ENCODE measurements around the gene RAB29.

The RAB29 gene

DNA sequence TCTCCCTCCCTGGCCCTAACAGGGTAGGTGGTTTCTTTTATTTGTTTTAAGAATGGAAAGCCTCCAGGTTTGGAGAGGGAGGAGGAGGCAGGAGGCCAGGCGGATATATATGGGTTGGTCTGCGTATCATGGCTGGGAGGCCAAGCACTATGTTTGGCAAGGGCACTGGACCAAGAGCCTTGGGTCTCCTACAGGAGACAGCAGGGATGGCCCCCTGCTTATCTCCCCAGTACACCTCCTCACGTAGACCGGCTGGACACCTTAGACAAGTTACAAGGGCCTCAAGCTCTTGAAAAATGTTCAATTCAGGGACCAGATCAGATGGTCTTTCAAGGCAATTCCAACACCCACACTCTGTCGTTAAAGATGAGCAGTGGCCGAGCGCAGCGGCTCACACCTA, 26.8 kb upstream of the RAB29 start:
- intact Hi-C loops (cut with DNase I; ENCODE audit: low total_unique reads), result no loop called here
- H3K4me1 ChIP-seq, result peaks cover 0 to 36% (median 24%) of the 10 kb centered on the region in 4 donors
- no peaks in the 10 kb centered on the region for H3K27me3 ChIP-seq
- no peak overlapping the region for H3K27ac ChIP-seq
- no peaks in the 10 kb centered on the region for H3K9me3 ChIP-seq
- DNase-seq, result no peak
- TF ChIP-seq, protein P1, sequence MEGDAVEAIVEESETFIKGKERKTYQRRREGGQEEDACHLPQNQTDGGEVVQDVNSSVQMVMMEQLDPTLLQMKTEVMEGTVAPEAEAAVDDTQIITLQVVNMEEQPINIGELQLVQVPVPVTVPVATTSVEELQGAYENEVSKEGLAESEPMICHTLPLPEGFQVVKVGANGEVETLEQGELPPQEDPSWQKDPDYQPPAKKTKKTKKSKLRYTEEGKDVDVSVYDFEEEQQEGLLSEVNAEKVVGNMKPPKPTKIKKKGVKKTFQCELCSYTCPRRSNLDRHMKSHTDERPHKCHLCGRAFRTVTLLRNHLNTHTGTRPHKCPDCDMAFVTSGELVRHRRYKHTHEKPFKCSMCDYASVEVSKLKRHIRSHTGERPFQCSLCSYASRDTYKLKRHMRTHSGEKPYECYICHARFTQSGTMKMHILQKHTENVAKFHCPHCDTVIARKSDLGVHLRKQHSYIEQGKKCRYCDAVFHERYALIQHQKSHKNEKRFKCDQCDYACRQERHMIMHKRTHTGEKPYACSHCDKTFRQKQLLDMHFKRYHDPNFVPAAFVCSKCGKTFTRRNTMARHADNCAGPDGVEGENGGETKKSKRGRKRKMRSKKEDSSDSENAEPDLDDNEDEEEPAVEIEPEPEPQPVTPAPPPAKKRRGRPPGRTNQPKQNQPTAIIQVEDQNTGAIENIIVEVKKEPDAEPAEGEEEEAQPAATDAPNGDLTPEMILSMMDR (IDR thresholded peaks at IDR 0.05), result no peak
- H3K4me3 ChIP-seq, result no peak overlapping the region
- H3K36me3 ChIP-seq, result peaks cover 30 to 46% (median 31%) of the 10 kb centered on the region in 3 donors

DNA sequence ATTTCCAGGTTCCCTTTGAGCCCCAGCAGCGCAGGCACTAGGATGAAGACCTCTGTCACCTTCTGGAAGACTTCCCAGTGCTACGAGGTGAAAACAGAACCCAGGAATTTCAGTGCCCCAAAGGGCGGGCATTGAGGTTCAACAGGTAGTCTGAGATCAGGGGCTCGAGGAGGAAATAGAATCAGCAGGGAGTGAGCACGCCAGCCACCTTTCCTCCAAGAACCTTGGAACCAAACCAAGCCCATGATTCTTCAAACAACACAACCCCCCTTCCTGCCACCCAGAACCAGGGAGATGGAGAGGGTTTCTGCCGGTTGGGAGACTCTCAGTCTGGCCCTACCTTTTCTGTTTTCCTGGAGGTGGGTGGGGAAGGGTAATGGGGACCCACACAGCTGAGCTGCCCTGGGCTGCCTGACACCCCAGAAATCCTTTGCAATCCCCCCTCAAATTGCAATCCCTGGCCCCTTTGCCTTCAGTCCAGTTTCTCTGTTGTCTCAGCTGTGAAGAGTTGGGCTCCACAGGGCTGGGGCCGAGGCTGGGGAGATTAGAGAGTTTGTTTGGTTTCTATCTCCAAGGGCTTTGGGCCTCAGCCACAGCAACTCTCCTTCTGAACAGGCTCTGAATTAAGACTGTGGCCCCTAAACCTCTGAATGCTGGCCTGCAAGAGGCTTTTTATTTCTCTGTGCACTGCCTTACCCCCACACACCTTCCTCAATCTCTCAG, 25.9 kb upstream of the RAB29 start:
- no peaks in the 10 kb centered on the region for H3K9me3 ChIP-seq
- peaks cover 35 to 55% (median 40%) of the 10 kb centered on the region in 3 donors for H3K36me3 ChIP-seq
- no peak for DNase-seq
- no peak overlapping the region for H3K27ac ChIP-seq
- TF ChIP-seq, protein P1 (IDR thresholded peaks at IDR 0.05), result no peak
- H3K4me3 ChIP-seq, result no peak overlapping the region
- intact Hi-C loops (cut with DNase I; ENCODE audit: low total_unique reads), result no loop called here
- no peaks in the 10 kb centered on the region for H3K27me3 ChIP-seq
- peaks cover 0 to 27% (median 18%) of the 10 kb centered on the region in 4 donors for H3K4me1 ChIP-seq

DNA sequence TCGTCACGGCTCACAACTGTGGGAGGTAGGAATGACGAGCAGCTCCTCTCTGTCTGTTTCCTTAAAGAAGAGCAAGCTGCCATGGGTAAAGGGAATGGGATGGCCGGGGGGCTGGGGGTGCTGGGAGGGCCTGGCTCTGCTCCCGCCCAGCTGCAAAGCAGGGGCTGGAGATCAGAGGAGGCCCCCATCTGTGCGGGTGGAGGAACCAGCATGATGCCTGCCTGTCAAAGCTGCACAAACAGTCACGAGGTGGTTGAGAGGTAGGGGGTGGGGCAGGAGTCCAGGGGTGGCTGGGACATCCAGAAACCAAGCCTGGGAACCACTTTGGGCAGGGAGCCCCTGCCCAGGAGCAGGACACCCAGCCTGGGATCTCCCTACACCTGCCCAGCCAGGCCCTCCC, 25.1 kb upstream of the RAB29 start:
- TF ChIP-seq, protein P1 (IDR thresholded peaks at IDR 0.05), result no peak
- no peak overlapping the region for H3K27ac ChIP-seq
- no peak for DNase-seq
- H3K27me3 ChIP-seq, result no peaks in the 10 kb centered on the region
- intact Hi-C loops (cut with DNase I; ENCODE audit: low total_unique reads), result no loop called here
- H3K36me3 ChIP-seq, result peaks cover 39 to 62% (median 48%) of the 10 kb centered on the region in 3 donors
- H3K4me3 ChIP-seq, result no peak overlapping the region
- H3K9me3 ChIP-seq, result no peaks in the 10 kb centered on the region
- H3K4me1 ChIP-seq, result peaks cover 0 to 20% (median 11%) of the 10 kb centered on the region in 4 donors

DNA sequence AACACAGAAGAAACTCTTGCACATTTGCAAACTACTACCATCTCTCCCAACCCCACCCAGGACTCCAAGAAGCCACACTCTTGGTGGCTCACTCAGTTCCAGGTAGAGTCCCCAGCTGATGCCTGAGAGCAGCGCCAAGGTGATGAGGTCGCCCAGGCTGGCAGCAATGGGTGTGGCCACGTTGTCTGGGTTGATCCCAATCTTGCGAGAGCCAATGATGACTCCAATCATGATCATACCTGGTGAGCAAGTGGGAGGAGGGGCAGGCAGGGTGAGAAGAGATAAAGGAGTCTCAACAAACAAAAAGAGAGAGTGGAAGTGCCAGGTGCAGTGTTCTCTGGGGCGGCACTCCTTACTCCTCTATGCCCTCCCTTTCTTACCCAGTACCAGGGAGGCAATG, 23.3 kb upstream of the RAB29 start:
- Histone ChIP-seq H3K4me1 (peaks cover 0 to 6% (median 0%) of the 10 kb centered on the region in 4 donors), H3K4me3 (no peak overlapping the region), H3K27ac (no peak overlapping the region), H3K36me3 (peaks cover 57 to 75% (median 61%) of the 10 kb centered on the region in 3 donors), H3K27me3 (no peaks in the 10 kb centered on the region), H3K9me3 (no peaks in the 10 kb centered on the region)
- intact Hi-C loops (cut with DNase I; ENCODE audit: low total_unique reads), result no loop called here
- no peak for DNase-seq
- TF ChIP-seq, protein P1 (IDR thresholded peaks at IDR 0.05), result no peak

DNA sequence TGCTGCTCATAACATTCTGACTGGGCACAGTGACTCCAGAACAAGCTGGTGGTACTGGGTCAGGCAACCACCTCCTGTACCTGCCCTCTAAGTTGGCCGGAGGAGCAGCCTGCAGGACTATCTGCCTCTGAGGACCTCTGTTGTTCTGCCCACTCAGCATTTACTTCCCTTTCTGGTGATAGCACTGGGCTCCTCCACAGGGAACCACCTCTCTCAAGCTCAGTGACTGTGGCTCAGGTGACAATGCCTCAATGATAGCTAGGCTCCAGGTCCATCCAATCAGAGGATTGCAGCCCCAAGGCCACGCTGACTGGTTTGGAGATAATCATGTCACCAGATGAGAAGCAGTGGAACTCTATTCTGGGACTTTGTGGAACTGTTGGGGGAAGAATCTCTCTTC, 21.9 kb upstream of the RAB29 start:
- Histone ChIP-seq H3K27ac (no peak overlapping the region), H3K4me3 (no peak overlapping the region), H3K27me3 (no peaks in the 10 kb centered on the region), H3K36me3 (peaks cover 69 to 89% (median 70%) of the 10 kb centered on the region in 3 donors), H3K9me3 (no peaks in the 10 kb centered on the region), H3K4me1 (peaks cover 0 to 6% (median 0%) of the 10 kb centered on the region in 4 donors)
- no peak for DNase-seq
- TF ChIP-seq, protein P1 (IDR thresholded peaks at IDR 0.05), result no peak
- intact Hi-C loops (cut with DNase I; ENCODE audit: low total_unique reads), result no loop called here

Data from tibial artery (tissue), 4 donors.